HepG2 (cell line): ENCODE data around the gene ACE. TPM values are rescaled to one million over a fixed set of nuclear protein-coding genes. Genes with fewer than 3 reads are reported as not detected.

Experiments
- AKAP8 ChIP-seq: sonication (generic); formaldehyde crosslinking; IDR thresholded peaks from 2 replicates; pipeline ENCODE4 v1.5.1; 2020; ENCODE audit warnings: mild to moderate bottlenecking, missing genetic modification reagents
- CCDC6 ChIP-seq: sonication (generic); formaldehyde crosslinking; IDR thresholded peaks from 2 replicates; pipeline ENCODE4 v1.8.1; 2022; ENCODE audit warnings: mild to moderate bottlenecking, missing genetic modification reagents, moderate library complexity
- DMAP1 ChIP-seq: IDR thresholded peaks from 2 replicates; pipeline ENCODE4 v1.6.1; 2016
- HNRNPUL1 ChIP-seq: fragments of 200-400 bp; formaldehyde crosslinking; IDR thresholded peaks from 2 replicates; pipeline ENCODE4 v1.6.1; 2017; ENCODE audit warnings: low read depth, mild to moderate bottlenecking, low read length, moderate library complexity
- KAT8 ChIP-seq: IDR thresholded peaks from 2 replicates; pipeline ENCODE4 v1.6.1; 2016; ENCODE audit warnings: missing genetic modification reagents, missing compliant biosample characterization
- KDM6A ChIP-seq: IDR thresholded peaks from 2 replicates; pipeline ENCODE4 v1.6.1; 2016; ENCODE audit warnings: low read depth
- NCOA5 ChIP-seq: sonication (generic); formaldehyde crosslinking; IDR thresholded peaks from 2 replicates; pipeline ENCODE4 v1.4.0; 2020; ENCODE audit warnings: missing genetic modification reagents
- NFKBIZ ChIP-seq: IDR thresholded peaks from 2 replicates; pipeline ENCODE4 v1.6.1; 2018; ENCODE audit warnings: missing genetic modification reagents, missing compliant biosample characterization
- NFYB ChIP-seq: sonication (generic); formaldehyde crosslinking; IDR thresholded peaks from 2 replicates; pipeline ENCODE4 v1.4.0; 2020; ENCODE audit warnings: missing genetic modification reagents
- NR2F1 ChIP-seq, 2 experiments: fragments of 450-650 bp in 1 of 2; formaldehyde crosslinking in 1 of 2; IDR thresholded peaks; 2 replicates each; pipeline versions ENCODE4 v1.5.0 to v1.6.1; 2016 to 2020; ENCODE audit warnings: mild to moderate bottlenecking in 1 of 2, missing compliant biosample characterization in 1 of 2, missing genetic modification reagents in 1 of 2, moderate library complexity in 1 of 2
- PAWR ChIP-seq: sonication (generic); formaldehyde crosslinking; IDR thresholded peaks from 2 replicates; pipeline ENCODE4 v1.4.0; 2020; ENCODE audit warnings: missing genetic modification reagents, mild to moderate bottlenecking, borderline replicate concordance
- PCBP1 ChIP-seq: fragments of 200-400 bp; formaldehyde crosslinking; IDR thresholded peaks from 2 replicates; pipeline ENCODE4 v1.6.1; 2017; ENCODE audit warnings: mild to moderate bottlenecking, low read depth, low read length, borderline replicate concordance
- SIN3B ChIP-seq: fragments of 150-350 bp; IDR thresholded peaks from 2 replicates; pipeline ENCODE4 v1.6.1; 2014; ENCODE audit warnings: low read length
- SMAD3 ChIP-seq: sonication (generic); formaldehyde crosslinking; IDR thresholded peaks from 2 replicates; pipeline ENCODE4 v1.4.0; 2020; ENCODE audit warnings: missing genetic modification reagents
- SOX6 ChIP-seq, 2 experiments: fragments of 450-650 bp in 1 of 2; sonication (generic) in 1 of 2; formaldehyde crosslinking in 1 of 2; IDR thresholded peaks; 2 replicates each; pipeline versions ENCODE4 v1.4.0 to v1.6.1; 2017 to 2020; ENCODE audit warnings: antibody characterized with exemption in 1 of 2, mild to moderate bottlenecking in 1 of 2, missing genetic modification reagents in 1 of 2
- TCF12 ChIP-seq, 2 experiments: fragments of 450-650 bp in 1 of 2; sonication (generic) in 1 of 2; formaldehyde crosslinking in 1 of 2; IDR thresholded peaks; 2 replicates each; pipeline versions ENCODE4 v1.6.1 to v1.8.0; 2017 to 2022; ENCODE audit warnings: antibody characterized with exemption in 1 of 2, mild to moderate bottlenecking in 1 of 2, missing genetic modification reagents in 1 of 2, moderate library complexity in 1 of 2
- ZFX ChIP-seq: sonication (generic); formaldehyde crosslinking; IDR thresholded peaks from 2 replicates; pipeline ENCODE4 v1.4.0; 2020; ENCODE audit warnings: mild to moderate bottlenecking, low read depth, missing genetic modification reagents, moderate library complexity
- ZKSCAN5 ChIP-seq: sonication (generic); formaldehyde crosslinking; IDR thresholded peaks from 2 replicates; pipeline ENCODE4 v1.5.1; 2020; ENCODE audit warnings: mild to moderate bottlenecking, missing genetic modification reagents
- ZNF329 ChIP-seq: sonication (generic); formaldehyde crosslinking; IDR thresholded peaks from 2 replicates; pipeline ENCODE4 v1.9.0; 2021; ENCODE audit warnings: low read depth, mild to moderate bottlenecking, missing genetic modification reagents
- ZNF672 ChIP-seq: sonication (generic); formaldehyde crosslinking; IDR thresholded peaks from 2 replicates; pipeline ENCODE4 v1.8.1; 2022; ENCODE audit warnings: missing genetic modification reagents
- polyA plus RNA-seq, 8 experiments: library from polyadenylated mRNA; depleted of rRNA in 3 of 8; stranded (reverse) in 7 of 8; unstranded in 1 of 8; fragments of >200 nt; fragmentation: Illumina TruSeq in 4 of 8; extraction: Trizol in 4 of 8; gene quantifications; 2 replicates each; pipeline versions ENCODE4 v1.2.1 to v1.2.3, GENCODE V29; 2011 to 2016; ENCODE audit warnings: low read depth in 4 of 8, missing spikeins in 1 of 8, mixed read lengths in 1 of 8; ENCODE audit not compliant: insufficient read depth in 1 of 8
- total RNA-seq, 5 experiments: library from RNA; depleted of rRNA; stranded (reverse); fragments of >200 nt; fragmentation: Illumina TruSeq; extraction: Trizol; gene quantifications; 2 replicates each; pipeline ENCODE4 v1.2.3, GENCODE V29; 2016; ENCODE audit warnings: low read depth in 1 of 5
- TF ChIP-seq, protein P1 (sequence below): IDR thresholded peaks from 2 replicates; pipeline ENCODE4 v1.6.1; 2018; ENCODE audit warnings: missing genetic modification reagents, mild to moderate bottlenecking, missing compliant biosample characterization
- TF ChIP-seq, protein P2 (sequence below): sonication (generic); formaldehyde crosslinking; IDR thresholded peaks from 2 replicates; pipeline ENCODE4 v1.4.0; 2020; ENCODE audit warnings: missing genetic modification reagents, borderline replicate concordance
- TF ChIP-seq, protein P3 (sequence below): sonication (generic); formaldehyde crosslinking; IDR thresholded peaks from 2 replicates; pipeline ENCODE4 v1.8.0; 2022; ENCODE audit warnings: mild to moderate bottlenecking, missing genetic modification reagents, borderline replicate concordance

ACE gene
- total and polyA plus RNA-seq, 2 of the 13 experiments (the other 11 are each of a cell fraction or from before 2014, with no cell fraction given) = 0.08 to 0.13 TPM

DNA sequence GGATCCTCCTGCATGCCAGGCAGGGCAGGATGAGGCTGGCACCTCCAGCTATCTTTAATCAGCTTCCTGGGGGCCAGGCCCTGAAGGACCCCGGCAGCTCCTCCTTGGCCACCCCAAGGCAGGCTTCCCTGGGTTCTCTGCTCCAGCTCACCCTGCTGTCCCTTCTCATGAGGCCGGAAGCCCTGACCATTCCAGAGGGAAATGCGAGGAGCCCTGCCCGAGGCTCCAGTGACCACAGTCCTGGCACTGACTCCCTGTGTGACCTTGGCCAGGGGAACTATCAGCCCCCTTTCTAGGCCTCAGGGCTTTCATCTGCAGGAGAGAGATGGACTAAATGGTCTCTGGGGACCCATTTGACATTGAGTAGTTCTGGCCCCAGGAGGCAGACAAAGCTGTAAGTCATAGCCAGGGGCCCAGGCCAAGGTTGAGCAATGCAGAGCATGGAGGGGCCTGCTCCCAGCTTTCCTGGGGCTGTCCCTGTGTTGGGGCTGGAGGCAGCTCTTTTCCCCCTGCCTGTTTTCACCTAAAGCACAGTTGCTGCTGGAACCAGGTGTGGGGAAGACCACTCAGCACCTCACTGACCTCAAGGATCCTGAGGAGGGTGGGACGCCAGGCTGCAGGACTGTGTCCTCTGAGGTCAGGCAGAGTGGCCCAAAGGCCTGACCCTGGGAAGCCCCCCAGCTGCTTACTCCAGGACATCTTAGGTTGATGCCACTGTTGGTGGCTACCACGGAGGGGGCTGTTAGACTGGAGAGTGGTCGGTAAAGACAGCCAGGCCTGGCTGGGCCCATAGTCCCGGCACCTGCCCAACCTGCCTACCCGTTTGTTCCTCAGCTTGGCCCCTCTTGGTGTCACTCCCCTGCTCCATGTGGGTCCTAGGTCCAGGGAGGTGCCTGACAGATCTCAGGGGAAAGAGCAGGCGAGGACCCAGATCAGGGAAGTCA lies 54.4 kb downstream of the ACE start (continued):
- TF ChIP-seq SMAD3 (peak; percentile 84), ZFX (CRISPR knock-in tag) (peak; percentile 96), SIN3B (no peak), NFKBIZ (CRISPR knock-in tag) (peak; percentile 93; the same call in 1 of the 2 replicates), PAWR (CRISPR knock-in tag) (peak; percentile 91; the same call in 1 of the 2 replicates), ZNF329 (CRISPR knock-in tag) (no peak), NCOA5 (CRISPR knock-in tag) (no peak), NFYB (no peak), KDM6A (peak; percentile 94), AKAP8 (CRISPR knock-in tag) (peak; percentile 54; the same call in 1 of the 2 replicates), NR2F1 (CRISPR knock-in tag; IDR thresholded peaks at IDR 0.05) (peak; percentile 58 to 64; a peak in 3 of 4 replicates), HNRNPUL1 (no peak), DMAP1 (CRISPR knock-in tag) (peak; percentile 43; the same call in 1 of the 2 replicates), CCDC6 (peak; percentile 79; the same call in 1 of the 2 replicates), TCF12 (IDR thresholded peaks at IDR 0.05) (no peak), TCF12 (CRISPR knock-in tag; IDR thresholded peaks at IDR 0.05) (peak; percentile 54; the same call in 1 of the 2 replicates), SOX6 (IDR thresholded peaks at IDR 0.05) (no peak), SOX6 (CRISPR knock-in tag; IDR thresholded peaks at IDR 0.05) (peak; percentile 95), KAT8 (peak; percentile 84), PCBP1 (no peak), ZKSCAN5 (CRISPR knock-in tag) (peak; percentile 46; the same call in 1 of the 2 replicates), ZNF672 (no peak)
- TF ChIP-seq, protein P1, sequence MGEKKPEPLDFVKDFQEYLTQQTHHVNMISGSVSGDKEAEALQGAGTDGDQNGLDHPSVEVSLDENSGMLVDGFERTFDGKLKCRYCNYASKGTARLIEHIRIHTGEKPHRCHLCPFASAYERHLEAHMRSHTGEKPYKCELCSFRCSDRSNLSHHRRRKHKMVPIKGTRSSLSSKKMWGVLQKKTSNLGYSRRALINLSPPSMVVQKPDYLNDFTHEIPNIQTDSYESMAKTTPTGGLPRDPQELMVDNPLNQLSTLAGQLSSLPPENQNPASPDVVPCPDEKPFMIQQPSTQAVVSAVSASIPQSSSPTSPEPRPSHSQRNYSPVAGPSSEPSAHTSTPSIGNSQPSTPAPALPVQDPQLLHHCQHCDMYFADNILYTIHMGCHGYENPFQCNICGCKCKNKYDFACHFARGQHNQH (CRISPR knock-in tag) = peak; percentile 84; the same call in 1 of the 2 replicates
- TF ChIP-seq, protein P2, sequence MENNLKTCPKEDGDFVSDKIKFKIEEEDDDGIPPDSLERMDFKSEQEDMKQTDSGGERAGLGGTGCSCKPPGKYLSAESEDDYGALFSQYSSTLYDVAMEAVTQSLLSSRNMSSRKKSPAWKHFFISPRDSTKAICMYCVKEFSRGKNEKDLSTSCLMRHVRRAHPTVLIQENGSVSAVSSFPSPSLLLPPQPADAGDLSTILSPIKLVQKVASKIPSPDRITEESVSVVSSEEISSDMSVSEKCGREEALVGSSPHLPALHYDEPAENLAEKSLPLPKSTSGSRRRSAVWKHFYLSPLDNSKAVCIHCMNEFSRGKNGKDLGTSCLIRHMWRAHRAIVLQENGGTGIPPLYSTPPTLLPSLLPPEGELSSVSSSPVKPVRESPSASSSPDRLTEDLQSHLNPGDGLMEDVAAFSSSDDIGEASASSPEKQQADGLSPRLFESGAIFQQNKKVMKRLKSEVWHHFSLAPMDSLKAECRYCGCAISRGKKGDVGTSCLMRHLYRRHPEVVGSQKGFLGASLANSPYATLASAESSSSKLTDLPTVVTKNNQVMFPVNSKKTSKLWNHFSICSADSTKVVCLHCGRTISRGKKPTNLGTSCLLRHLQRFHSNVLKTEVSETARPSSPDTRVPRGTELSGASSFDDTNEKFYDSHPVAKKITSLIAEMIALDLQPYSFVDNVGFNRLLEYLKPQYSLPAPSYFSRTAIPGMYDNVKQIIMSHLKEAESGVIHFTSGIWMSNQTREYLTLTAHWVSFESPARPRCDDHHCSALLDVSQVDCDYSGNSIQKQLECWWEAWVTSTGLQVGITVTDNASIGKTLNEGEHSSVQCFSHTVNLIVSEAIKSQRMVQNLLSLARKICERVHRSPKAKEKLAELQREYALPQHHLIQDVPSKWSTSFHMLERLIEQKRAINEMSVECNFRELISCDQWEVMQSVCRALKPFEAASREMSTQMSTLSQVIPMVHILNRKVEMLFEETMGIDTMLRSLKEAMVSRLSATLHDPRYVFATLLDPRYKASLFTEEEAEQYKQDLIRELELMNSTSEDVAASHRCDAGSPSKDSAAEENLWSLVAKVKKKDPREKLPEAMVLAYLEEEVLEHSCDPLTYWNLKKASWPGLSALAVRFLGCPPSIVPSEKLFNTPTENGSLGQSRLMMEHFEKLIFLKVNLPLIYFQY (CRISPR knock-in tag) = peak; percentile 95
- TF ChIP-seq, protein P3, sequence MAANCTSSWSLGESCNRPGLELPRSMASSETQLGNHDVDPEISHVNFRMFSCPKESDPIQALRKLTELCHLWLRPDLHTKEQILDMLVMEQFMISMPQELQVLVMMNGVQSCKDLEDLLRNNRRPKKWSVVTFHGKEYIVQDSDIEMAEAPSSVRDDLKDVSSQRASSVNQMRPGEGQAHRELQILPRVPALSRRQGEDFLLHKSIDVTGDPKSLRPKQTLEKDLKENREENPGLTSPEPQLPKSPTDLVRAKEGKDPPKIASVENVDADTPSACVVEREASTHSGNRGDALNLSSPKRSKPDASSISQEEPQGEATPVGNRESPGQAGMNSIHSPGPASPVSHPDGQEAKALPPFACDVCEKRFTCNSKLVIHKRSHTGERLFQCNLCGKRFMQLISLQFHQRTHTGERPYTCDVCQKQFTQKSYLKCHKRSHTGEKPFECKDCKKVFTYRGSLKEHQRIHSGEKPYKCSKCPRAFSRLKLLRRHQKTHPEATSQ (CRISPR knock-in tag) = peak; percentile 83; the same call in 1 of the 2 replicates
